Measurements from ENCODE around the gene CSMD2.

CSMD2 gene

GRCh38 chr1:33828654-33829053 lies 336.4 kb downstream of the CSMD2 start:
- no peak for ATAC-seq
- no peak for TF ChIP-seq PATZ1 (CRISPR knock-in tag; IDR thresholded peaks at IDR 0.05; ENCODE audit: borderline replicate concordance)
- no peak for TF ChIP-seq ARNTL (CRISPR knock-in tag; IDR thresholded peaks at IDR 0.05; ENCODE audit: borderline replicate concordance, low read depth)
- no peak for TF ChIP-seq SNAI2 (CRISPR knock-in tag; IDR thresholded peaks at IDR 0.05)
- TF ChIP-seq ESRRG (CRISPR knock-in tag; IDR thresholded peaks at IDR 0.05): no peak
- TF ChIP-seq ZNF70 (CRISPR knock-in tag; IDR thresholded peaks at IDR 0.05): no peak
- no peak for TF ChIP-seq CREB5 (CRISPR knock-in tag; IDR thresholded peaks at IDR 0.05; ENCODE audit: low read depth)

DNA sequence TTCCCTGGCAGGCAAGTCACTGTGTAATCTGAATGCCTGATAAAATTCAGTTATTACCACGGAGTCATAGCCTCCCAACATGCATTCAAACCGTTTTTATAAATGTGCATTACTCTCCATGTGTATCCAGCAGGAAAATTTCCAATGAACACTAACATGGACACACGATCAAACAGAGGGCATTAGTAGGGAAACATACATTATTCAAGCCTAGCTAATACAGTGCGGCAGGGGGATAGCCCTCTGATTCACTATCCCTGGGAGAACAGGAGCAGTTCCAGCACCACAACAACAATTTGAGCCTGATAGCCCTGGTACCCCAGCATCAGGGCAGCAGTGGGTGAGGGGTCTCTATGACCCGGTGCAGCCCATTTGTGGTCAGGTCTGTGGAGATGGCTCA lies 337.0 kb downstream of the CSMD2 start:
- no peak for ATAC-seq
- no peak for TF ChIP-seq TOX (CRISPR knock-in tag; IDR thresholded peaks at IDR 0.05; ENCODE audit: borderline replicate concordance)
- no peak for TF ChIP-seq ZNF70 (CRISPR knock-in tag; IDR thresholded peaks at IDR 0.05)
- TF ChIP-seq TCF4 (CRISPR knock-in tag; IDR thresholded peaks at IDR 0.05; ENCODE audit: borderline replicate concordance): no peak
- TF ChIP-seq GLIS3 (CRISPR knock-in tag; IDR thresholded peaks at IDR 0.05): no peak
- no peak for TF ChIP-seq POU6F1 (CRISPR knock-in tag; IDR thresholded peaks at IDR 0.05; ENCODE audit: borderline replicate concordance, low read depth)
- TF ChIP-seq ZFP3 (CRISPR knock-in tag; IDR thresholded peaks at IDR 0.05): no peak

DNA sequence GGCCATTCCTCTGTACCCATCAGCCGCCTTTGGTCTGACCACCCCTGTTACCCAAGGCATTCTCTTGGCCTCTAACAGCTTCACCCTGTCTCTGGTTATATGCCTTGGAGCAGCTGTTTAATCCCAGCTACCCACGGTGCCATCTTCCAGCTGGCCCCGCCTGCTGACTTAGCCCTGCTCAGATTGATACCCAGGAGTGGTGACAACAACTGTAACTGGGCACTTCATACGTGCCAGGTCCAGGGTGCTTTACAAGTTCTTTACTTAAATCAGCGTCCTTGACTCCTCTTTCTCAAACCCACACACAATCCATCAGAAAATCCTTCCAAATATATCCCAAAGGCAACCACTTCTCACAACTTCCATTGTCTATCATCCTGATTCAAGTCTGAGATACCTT lies 338.3 kb downstream of the CSMD2 start:
- ATAC-seq: no peak
- no peak for TF ChIP-seq PATZ1 (CRISPR knock-in tag; IDR thresholded peaks at IDR 0.05; ENCODE audit: borderline replicate concordance)
- TF ChIP-seq TOX (CRISPR knock-in tag; IDR thresholded peaks at IDR 0.05; ENCODE audit: borderline replicate concordance): no peak
- TF ChIP-seq RARB (CRISPR knock-in tag; IDR thresholded peaks at IDR 0.05): no peak
- no peak for TF ChIP-seq OSR1 (CRISPR knock-in tag; IDR thresholded peaks at IDR 0.05)

- ATAC-seq: no peak
- no peak for TF ChIP-seq OSR1 (CRISPR knock-in tag; IDR thresholded peaks at IDR 0.05)
- no peak for TF ChIP-seq ZNF70 (CRISPR knock-in tag; IDR thresholded peaks at IDR 0.05)
- no peak for TF ChIP-seq ISL1 (CRISPR knock-in tag; IDR thresholded peaks at IDR 0.05)
- no peak for TF ChIP-seq ZFP3 (CRISPR knock-in tag; IDR thresholded peaks at IDR 0.05)
- TF ChIP-seq, protein P1, sequence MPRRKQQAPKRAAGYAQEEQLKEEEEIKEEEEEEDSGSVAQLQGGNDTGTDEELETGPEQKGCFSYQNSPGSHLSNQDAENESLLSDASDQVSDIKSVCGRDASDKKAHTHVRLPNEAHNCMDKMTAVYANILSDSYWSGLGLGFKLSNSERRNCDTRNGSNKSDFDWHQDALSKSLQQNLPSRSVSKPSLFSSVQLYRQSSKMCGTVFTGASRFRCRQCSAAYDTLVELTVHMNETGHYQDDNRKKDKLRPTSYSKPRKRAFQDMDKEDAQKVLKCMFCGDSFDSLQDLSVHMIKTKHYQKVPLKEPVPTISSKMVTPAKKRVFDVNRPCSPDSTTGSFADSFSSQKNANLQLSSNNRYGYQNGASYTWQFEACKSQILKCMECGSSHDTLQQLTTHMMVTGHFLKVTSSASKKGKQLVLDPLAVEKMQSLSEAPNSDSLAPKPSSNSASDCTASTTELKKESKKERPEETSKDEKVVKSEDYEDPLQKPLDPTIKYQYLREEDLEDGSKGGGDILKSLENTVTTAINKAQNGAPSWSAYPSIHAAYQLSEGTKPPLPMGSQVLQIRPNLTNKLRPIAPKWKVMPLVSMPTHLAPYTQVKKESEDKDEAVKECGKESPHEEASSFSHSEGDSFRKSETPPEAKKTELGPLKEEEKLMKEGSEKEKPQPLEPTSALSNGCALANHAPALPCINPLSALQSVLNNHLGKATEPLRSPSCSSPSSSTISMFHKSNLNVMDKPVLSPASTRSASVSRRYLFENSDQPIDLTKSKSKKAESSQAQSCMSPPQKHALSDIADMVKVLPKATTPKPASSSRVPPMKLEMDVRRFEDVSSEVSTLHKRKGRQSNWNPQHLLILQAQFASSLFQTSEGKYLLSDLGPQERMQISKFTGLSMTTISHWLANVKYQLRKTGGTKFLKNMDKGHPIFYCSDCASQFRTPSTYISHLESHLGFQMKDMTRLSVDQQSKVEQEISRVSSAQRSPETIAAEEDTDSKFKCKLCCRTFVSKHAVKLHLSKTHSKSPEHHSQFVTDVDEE (CRISPR knock-in tag; IDR thresholded peaks at IDR 0.05): no peak
- TF ChIP-seq ARNTL (CRISPR knock-in tag; IDR thresholded peaks at IDR 0.05; ENCODE audit: borderline replicate concordance, low read depth): no peak
- TF ChIP-seq CSRNP3 (CRISPR knock-in tag; IDR thresholded peaks at IDR 0.05): no peak
Measured at GRCh38 chr1:33826311-33826710, 338.7 kb downstream of the CSMD2 start.

Data from SK-N-SH treated with all-trans-retinoic acid at 6 μM for 48 hours (cell line).